ENCODE data around the gene AP1S3.

AP1S3 gene

DNA sequence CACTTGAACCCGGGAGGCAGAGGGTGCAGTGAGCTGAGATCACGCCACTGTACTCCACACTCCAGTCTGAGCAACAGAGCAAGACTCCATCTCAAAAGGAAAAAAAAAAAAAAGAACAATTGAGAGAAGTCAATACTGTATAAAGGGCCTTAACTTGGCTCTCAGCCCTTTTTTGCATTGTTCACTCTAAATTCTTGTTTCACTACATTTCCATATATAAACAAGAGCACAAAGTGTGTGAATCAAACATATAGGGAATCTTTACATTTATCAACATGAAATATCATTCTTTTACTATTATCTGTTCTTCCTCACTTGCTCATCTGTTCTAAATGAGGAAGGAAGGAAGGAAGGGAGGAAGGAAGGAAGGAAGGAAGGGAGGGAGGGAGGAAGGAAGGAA, 90.8 kb downstream of the AP1S3 start:
- H3K4me3 ChIP-seq (ENCODE audit: low read depth in 1 of 2, low read length in 1 of 2) = no peak overlapping the region
- H3K36me3 ChIP-seq = no peaks in the 10 kb centered on the region
- peaks cover 0 to 4% of the 10 kb centered on the region in 2 experiments for H3K4me1 ChIP-seq (ENCODE audit: control insufficient read depth in 1 of 2, insufficient read depth in 1 of 2, low read depth in 1 of 2, low read length in 1 of 2)
- H3K27ac ChIP-seq = no peak overlapping the region
- no peak for TF ChIP-seq CTCF (IDR thresholded peaks at IDR 0.05)
- peaks cover 23% of the 10 kb centered on the region for H3K27me3 ChIP-seq
- peaks cover 3% of the 10 kb centered on the region for H3K9me3 ChIP-seq

DNA sequence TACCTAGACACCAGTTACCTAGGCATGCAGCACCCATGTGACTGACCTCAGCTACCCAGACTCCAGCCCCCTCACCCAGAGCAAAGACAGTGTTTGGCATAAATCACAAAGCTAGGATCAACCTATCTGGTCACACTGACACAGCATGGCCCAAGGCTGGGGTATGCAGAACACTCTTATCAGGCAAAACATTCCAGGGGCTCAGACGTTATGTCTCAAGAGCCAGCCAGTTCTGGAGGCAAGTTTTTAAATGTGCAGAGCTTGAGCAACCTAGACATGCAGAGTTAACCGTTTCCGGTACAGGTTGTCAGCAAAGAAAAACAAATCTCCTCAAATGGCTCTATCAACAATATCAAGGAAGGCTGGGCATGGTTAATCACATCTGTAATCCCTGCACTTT, 92.8 kb downstream of the AP1S3 start:
- peaks cover 3% of the 10 kb centered on the region for H3K9me3 ChIP-seq
- H3K27ac ChIP-seq = no peak overlapping the region
- peaks cover 0 to 4% of the 10 kb centered on the region in 2 experiments for H3K4me1 ChIP-seq (ENCODE audit: control insufficient read depth in 1 of 2, insufficient read depth in 1 of 2, low read depth in 1 of 2, low read length in 1 of 2)
- no peaks in the 10 kb centered on the region for H3K36me3 ChIP-seq
- TF ChIP-seq CTCF (IDR thresholded peaks at IDR 0.05) = no peak
- peaks cover 12% of the 10 kb centered on the region for H3K27me3 ChIP-seq
- H3K4me3 ChIP-seq (ENCODE audit: low read depth in 1 of 2, low read length in 1 of 2) = no peak overlapping the region

- no peaks in the 10 kb centered on the region for H3K9me3 ChIP-seq
- peaks cover 0 to 4% of the 10 kb centered on the region in 2 experiments for H3K4me1 ChIP-seq (ENCODE audit: control insufficient read depth in 1 of 2, insufficient read depth in 1 of 2, low read depth in 1 of 2, low read length in 1 of 2)
- no peak overlapping the region for H3K4me3 ChIP-seq (ENCODE audit: low read depth in 1 of 2, low read length in 1 of 2)
- H3K27ac ChIP-seq = no peak overlapping the region
- H3K27me3 ChIP-seq = no peaks in the 10 kb centered on the region
- H3K36me3 ChIP-seq = no peaks in the 10 kb centered on the region
- TF ChIP-seq CTCF (IDR thresholded peaks at IDR 0.05) = no peak
These were observed 96.7 kb downstream of the AP1S3 start for GRCh38 chr2:223740679-223741078.

- no peak for TF ChIP-seq CTCF (IDR thresholded peaks at IDR 0.05)
- Histone ChIP-seq H3K27ac (no peak overlapping the region), H3K27me3 (no peaks in the 10 kb centered on the region), H3K4me1 (ENCODE audit: control insufficient read depth in 1 of 2, insufficient read depth in 1 of 2, low read depth in 1 of 2, low read length in 1 of 2) (no peaks in the 10 kb centered on the region), H3K9me3 (no peaks in the 10 kb centered on the region), H3K4me3 (ENCODE audit: low read depth in 1 of 2, low read length in 1 of 2) (no peak overlapping the region), H3K36me3 (no peaks in the 10 kb centered on the region)
These were observed 100.2 kb downstream of the AP1S3 start for GRCh38 chr2:223737207-223737606.

DNA sequence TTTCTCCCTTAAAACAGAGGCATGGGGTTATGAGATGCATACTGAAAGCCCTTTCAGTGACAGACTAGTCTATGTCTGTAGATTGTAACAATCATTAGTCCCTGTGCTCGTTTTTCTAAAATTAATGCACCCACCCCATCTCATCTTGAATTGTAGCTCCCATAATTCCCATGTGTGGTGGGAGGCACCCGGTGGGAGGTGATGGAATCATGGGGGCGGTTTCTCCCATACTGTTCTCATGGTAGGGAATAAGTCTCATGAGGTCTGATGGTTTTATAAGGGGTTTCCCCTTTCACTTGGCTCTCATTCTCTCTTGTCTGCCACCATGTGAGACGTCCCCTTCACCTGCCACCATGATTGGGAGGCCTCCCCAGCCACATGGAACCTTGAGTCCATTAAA, 100.9 kb downstream of the AP1S3 start:
- Histone ChIP-seq H3K36me3 (no peaks in the 10 kb centered on the region), H3K4me1 (ENCODE audit: control insufficient read depth in 1 of 2, insufficient read depth in 1 of 2, low read depth in 1 of 2, low read length in 1 of 2) (no peaks in the 10 kb centered on the region), H3K27ac (no peak overlapping the region), H3K9me3 (no peaks in the 10 kb centered on the region), H3K4me3 (ENCODE audit: low read depth in 1 of 2, low read length in 1 of 2) (no peak overlapping the region), H3K27me3 (no peaks in the 10 kb centered on the region)
- TF ChIP-seq CTCF (IDR thresholded peaks at IDR 0.05) = no peak

- TF ChIP-seq CTCF (IDR thresholded peaks at IDR 0.05) = no peak
- no peaks in the 10 kb centered on the region for H3K36me3 ChIP-seq
- H3K4me1 ChIP-seq (ENCODE audit: control insufficient read depth in 1 of 2, insufficient read depth in 1 of 2, low read depth in 1 of 2, low read length in 1 of 2) = no peaks in the 10 kb centered on the region
- no peaks in the 10 kb centered on the region for H3K9me3 ChIP-seq
- H3K4me3 ChIP-seq (ENCODE audit: low read depth in 1 of 2, low read length in 1 of 2) = no peak overlapping the region
- no peaks in the 10 kb centered on the region for H3K27me3 ChIP-seq
- no peak overlapping the region for H3K27ac ChIP-seq
These were observed 101.6 kb downstream of the AP1S3 start for GRCh38 chr2:223735659-223736244.

Data from neutrophil (primary cell).